ENCODE results near the gene NKD2. TPM values are rescaled to one million over a fixed set of nuclear protein-coding genes. Genes with fewer than 3 reads are reported as not detected.

The NKD2 gene
- total RNA-seq, 1 experiment from 2014 or later = 12.8 TPM

DNA sequence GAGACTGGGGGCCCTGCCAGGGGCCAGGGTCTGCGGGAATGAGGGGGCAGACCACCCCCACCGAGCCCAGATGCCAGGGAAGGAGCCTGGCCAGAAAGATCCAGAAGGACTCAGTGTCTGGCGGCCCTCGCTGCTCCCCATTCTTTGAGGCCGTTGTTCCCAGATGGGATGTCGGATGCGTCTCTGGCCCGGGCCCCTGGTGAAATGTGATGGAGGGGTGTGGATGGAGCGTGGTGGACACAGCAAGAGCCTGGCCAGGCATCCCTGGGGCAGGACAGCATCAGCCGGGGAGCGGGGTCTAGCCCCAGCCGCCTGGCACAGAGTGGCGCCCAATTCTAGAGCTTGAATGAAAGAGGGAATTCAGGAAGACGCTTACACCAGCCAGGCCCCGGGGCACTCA is 46.2 kb upstream of the NKD2 start:
- no peaks in the 10 kb centered on the region for H3K36me3 Mint-ChIP-seq
- ATAC-seq (no peak), DNase-seq (ENCODE audit: low spot score) (no peak)
- H3K27me3 Mint-ChIP-seq (ENCODE audit: low read depth) = no peaks in the 10 kb centered on the region
- ChIA-PET POLR2A (no interaction called here), CTCF (no interaction called here)
- no peaks in the 10 kb centered on the region for H3K9me3 Mint-ChIP-seq
- no peaks in the 10 kb centered on the region for H3K4me1 Mint-ChIP-seq
- no peak overlapping the region for H3K4me3 Mint-ChIP-seq
- no peak overlapping the region for H3K27ac Mint-ChIP-seq
- TF ChIP-seq ZNF232 (CRISPR knock-in tag; IDR thresholded peaks at IDR 0.05) (no peak), EMX1 (CRISPR knock-in tag; IDR thresholded peaks at IDR 0.05) (no peak)

DNA sequence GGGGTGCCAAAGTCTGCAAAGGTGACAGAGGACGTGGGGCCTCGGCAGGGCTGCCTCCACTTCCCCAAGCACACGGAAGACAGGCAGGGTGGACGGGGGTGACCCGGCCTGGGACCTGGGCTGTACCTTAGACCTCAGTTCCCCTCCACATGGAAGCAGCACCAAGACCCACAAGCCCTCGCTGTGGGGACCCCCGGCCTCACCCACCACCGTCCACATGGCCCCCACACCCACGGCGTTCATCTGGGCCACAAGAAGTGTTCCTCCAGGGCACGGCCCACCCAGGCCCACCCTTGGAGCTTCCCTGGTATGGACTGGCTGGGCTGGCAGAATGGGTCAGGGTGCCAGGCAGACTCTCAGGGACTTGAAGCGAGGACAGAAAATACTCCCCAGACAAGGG is 45.8 kb upstream of the NKD2 start:
- POLR2A ChIA-PET = no interaction called here
- DNase-seq (ENCODE audit: low spot score) (no peak), ATAC-seq (no peak)
- H3K36me3 Mint-ChIP-seq = no peaks in the 10 kb centered on the region
- no peak overlapping the region for H3K4me3 Mint-ChIP-seq
- no peaks in the 10 kb centered on the region for H3K9me3 Mint-ChIP-seq
- H3K27me3 Mint-ChIP-seq (ENCODE audit: low read depth) = no peaks in the 10 kb centered on the region; the same call in 1 of the 2 replicates
- CTCF ChIA-PET = interaction anchor here (0.6 kb wide), 1 partner anchor 132 kb away, joined by 3 read pairs; no protein-coding TSS in a partner anchor
- TF ChIP-seq GTF2I (CRISPR knock-in tag; conservative IDR thresholded peaks at IDR 0.05) (no peak), TEAD4 (CRISPR knock-in tag; IDR thresholded peaks at IDR 0.05) (no peak), EMX1 (CRISPR knock-in tag; IDR thresholded peaks at IDR 0.05) (no peak), GABPB1 (CRISPR knock-in tag; IDR thresholded peaks at IDR 0.05) (no peak), FOXK1 (CRISPR knock-in tag; IDR thresholded peaks at IDR 0.05) (no peak), SP1 (CRISPR knock-in tag; conservative IDR thresholded peaks at IDR 0.05) (no peak), TP53 (CRISPR knock-in tag; IDR thresholded peaks at IDR 0.05) (no peak)
- TF ChIP-seq, protein P1, sequence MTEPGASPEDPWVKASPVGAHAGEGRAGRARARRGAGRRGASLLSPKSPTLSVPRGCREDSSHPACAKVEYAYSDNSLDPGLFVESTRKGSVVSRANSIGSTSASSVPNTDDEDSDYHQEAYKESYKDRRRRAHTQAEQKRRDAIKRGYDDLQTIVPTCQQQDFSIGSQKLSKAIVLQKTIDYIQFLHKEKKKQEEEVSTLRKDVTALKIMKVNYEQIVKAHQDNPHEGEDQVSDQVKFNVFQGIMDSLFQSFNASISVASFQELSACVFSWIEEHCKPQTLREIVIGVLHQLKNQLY (CRISPR knock-in tag; IDR thresholded peaks at IDR 0.05) = no peak
- H3K4me1 Mint-ChIP-seq = no peaks in the 10 kb centered on the region
- no peak overlapping the region for H3K27ac Mint-ChIP-seq

DNA sequence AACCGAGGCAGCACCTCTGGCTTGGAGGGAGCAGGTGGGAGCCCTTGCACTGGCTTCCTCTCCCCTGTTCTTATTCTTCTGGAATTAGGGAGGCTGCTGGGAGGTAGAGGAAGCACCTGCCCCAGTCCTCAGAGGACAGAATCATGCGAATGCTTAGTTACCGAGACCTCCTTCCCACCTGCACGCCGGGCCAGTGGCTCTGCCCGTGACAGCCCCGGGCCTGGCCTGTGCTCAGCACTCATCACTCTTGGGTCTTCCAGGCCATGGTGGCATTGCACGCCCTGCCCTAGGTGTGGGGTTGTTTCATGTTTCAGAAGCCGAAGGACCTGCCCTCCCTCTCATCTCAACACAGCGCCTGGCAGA is 45.3 kb upstream of the NKD2 start:
- Mint-ChIP-seq H3K36me3 (no peaks in the 10 kb centered on the region), H3K27me3 (ENCODE audit: low read depth) (no peaks in the 10 kb centered on the region; the same call in 1 of the 2 replicates), H3K27ac (no peak overlapping the region), H3K4me3 (no peak overlapping the region), H3K9me3 (no peaks in the 10 kb centered on the region), H3K4me1 (no peaks in the 10 kb centered on the region)
- DNase-seq (ENCODE audit: low spot score) = no peak
- no peak for ATAC-seq
- CTCF ChIA-PET = interaction anchor here (0.6 kb wide), 1 partner anchor 131 kb away, joined by 3 read pairs; no protein-coding TSS in a partner anchor
- POLR2A ChIA-PET = no interaction called here
- TF ChIP-seq EMX1 (CRISPR knock-in tag; IDR thresholded peaks at IDR 0.05) (no peak), JUN (CRISPR knock-in tag; IDR thresholded peaks at IDR 0.05) (no peak), NR2C2 (CRISPR knock-in tag; IDR thresholded peaks at IDR 0.05) (no peak), ZNF396 (CRISPR knock-in tag; IDR thresholded peaks at IDR 0.05; ENCODE audit: borderline replicate concordance) (no peak), NFATC4 (CRISPR knock-in tag; IDR thresholded peaks at IDR 0.05) (no peak)
- TF ChIP-seq, protein P2, sequence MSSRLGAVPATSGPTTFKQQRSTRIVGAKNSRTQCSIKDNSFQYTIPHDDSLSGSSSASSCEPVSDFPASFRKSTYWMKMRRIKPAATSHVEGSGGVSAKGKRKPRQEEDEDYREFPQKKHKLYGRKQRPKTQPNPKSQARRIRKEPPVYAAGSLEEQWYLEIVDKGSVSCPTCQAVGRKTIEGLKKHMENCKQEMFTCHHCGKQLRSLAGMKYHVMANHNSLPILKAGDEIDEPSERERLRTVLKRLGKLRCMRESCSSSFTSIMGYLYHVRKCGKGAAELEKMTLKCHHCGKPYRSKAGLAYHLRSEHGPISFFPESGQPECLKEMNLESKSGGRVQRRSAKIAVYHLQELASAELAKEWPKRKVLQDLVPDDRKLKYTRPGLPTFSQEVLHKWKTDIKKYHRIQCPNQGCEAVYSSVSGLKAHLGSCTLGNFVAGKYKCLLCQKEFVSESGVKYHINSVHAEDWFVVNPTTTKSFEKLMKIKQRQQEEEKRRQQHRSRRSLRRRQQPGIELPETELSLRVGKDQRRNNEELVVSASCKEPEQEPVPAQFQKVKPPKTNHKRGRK (CRISPR knock-in tag; IDR thresholded peaks at IDR 0.05; ENCODE audit: borderline replicate concordance) = no peak
- TF ChIP-seq, protein P3, sequence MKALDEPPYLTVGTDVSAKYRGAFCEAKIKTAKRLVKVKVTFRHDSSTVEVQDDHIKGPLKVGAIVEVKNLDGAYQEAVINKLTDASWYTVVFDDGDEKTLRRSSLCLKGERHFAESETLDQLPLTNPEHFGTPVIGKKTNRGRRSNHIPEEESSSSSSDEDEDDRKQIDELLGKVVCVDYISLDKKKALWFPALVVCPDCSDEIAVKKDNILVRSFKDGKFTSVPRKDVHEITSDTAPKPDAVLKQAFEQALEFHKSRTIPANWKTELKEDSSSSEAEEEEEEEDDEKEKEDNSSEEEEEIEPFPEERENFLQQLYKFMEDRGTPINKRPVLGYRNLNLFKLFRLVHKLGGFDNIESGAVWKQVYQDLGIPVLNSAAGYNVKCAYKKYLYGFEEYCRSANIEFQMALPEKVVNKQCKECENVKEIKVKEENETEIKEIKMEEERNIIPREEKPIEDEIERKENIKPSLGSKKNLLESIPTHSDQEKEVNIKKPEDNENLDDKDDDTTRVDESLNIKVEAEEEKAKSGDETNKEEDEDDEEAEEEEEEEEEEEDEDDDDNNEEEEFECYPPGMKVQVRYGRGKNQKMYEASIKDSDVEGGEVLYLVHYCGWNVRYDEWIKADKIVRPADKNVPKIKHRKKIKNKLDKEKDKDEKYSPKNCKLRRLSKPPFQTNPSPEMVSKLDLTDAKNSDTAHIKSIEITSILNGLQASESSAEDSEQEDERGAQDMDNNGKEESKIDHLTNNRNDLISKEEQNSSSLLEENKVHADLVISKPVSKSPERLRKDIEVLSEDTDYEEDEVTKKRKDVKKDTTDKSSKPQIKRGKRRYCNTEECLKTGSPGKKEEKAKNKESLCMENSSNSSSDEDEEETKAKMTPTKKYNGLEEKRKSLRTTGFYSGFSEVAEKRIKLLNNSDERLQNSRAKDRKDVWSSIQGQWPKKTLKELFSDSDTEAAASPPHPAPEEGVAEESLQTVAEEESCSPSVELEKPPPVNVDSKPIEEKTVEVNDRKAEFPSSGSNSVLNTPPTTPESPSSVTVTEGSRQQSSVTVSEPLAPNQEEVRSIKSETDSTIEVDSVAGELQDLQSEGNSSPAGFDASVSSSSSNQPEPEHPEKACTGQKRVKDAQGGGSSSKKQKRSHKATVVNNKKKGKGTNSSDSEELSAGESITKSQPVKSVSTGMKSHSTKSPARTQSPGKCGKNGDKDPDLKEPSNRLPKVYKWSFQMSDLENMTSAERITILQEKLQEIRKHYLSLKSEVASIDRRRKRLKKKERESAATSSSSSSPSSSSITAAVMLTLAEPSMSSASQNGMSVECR (CRISPR knock-in tag; IDR thresholded peaks at IDR 0.05; ENCODE audit: borderline replicate concordance) = no peak
- TF ChIP-seq, protein P4, sequence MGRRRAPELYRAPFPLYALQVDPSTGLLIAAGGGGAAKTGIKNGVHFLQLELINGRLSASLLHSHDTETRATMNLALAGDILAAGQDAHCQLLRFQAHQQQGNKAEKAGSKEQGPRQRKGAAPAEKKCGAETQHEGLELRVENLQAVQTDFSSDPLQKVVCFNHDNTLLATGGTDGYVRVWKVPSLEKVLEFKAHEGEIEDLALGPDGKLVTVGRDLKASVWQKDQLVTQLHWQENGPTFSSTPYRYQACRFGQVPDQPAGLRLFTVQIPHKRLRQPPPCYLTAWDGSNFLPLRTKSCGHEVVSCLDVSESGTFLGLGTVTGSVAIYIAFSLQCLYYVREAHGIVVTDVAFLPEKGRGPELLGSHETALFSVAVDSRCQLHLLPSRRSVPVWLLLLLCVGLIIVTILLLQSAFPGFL (CRISPR knock-in tag; IDR thresholded peaks at IDR 0.05; ENCODE audit: borderline replicate concordance) = no peak

All from WTC11 (cell line).